K562 (cell line): ENCODE measurements around the gene PDE6C. TPM values are rescaled to one million over a fixed set of nuclear protein-coding genes. Genes with fewer than 3 reads are reported as not detected.

Source experiments
- ATAC-seq: fragments of 200-7000 bp; cut with Tn5 transposase; 3 replicates; pipeline ENCODE4 v1.9.1; 2020; ENCODE audit warnings: moderate library complexity
- BruUV-seq: library from RNA; stranded (reverse); fragments of 400-500 nt; replicated peaks from 2 replicates; lab custom pipeline; 2021; lab: Mats Ljungman, UMichigan
- CTCF ChIA-PET: fragments of 300-600 bp; formaldehyde crosslinking; extraction: SDS; loops from one replicate; lab custom pipeline; 2021; ENCODE audit warnings: low intra/inter-chr PET ratio; lab: Yijun Ruan, JAX
- POLR2A ChIA-PET: fragments of 300-600, 350-650 bp; sonication (Branson Sonifier 250); formaldehyde crosslinking; extraction: SDS; loops from one replicate; lab custom pipeline; 2021; ENCODE audit warnings: antibody characterized with exemption, inconsistent platforms; lab: Yijun Ruan, JAX
- DNase-seq, 4 experiments: peaks; one replicate each; pipeline versions ENCODE4 v3.0.0 to v3.0.0-alpha.2; 2011 to 2018; ENCODE audit warnings: low spot score in 3 of 4, mixed read lengths in 3 of 4; ENCODE audit errors: extremely low read depth in 1 of 4
- FAIRE-seq: peaks from 2 replicates; lab custom pipeline; 2011; peaks lifted over from hg19 to GRCh38; lab: Jason Lieb, UNC
- H2AFZ ChIP-seq: 2 replicates; pipeline ENCODE4 v1.6.0; 2011; ENCODE audit warnings: low read depth, low read length, control low read depth, inconsistent platforms
- H3K27ac ChIP-seq: fragments of 200-600 bp; 3 replicates; pipeline ENCODE4 v1.8.0; 2011; ENCODE audit warnings: low read depth, mild to moderate bottlenecking, control low read depth, inconsistent platforms, low read length, moderate library complexity, mixed read lengths; ENCODE audit errors: extremely low read depth
- H3K27me3 ChIP-seq, 2 experiments: fragments of 300-600 bp in 1 of 2; 2 replicates in 1 of 2; 3 replicates in 1 of 2; pipeline versions ENCODE4 v1.6.0 to v1.8.0; 2011; ENCODE audit warnings: inconsistent platforms in 2 of 2, low read length in 2 of 2, mild to moderate bottlenecking in 1 of 2, mixed read lengths in 1 of 2, moderate library complexity in 1 of 2; ENCODE audit not compliant: control insufficient read depth in 2 of 2, insufficient read depth in 2 of 2
- H3K36me3 ChIP-seq: fragments of 300-600 bp; 3 replicates; pipeline ENCODE4 v1.8.0; 2011; ENCODE audit warnings: mild to moderate bottlenecking, low read length, inconsistent platforms; ENCODE audit not compliant: control insufficient read depth, insufficient read depth
- H3K4me1 ChIP-seq, 2 experiments: fragments of 200-600 bp in 1 of 2; replicated peaks in 1 of 2; 2 replicates in 1 of 2; 3 replicates in 1 of 2; pipeline versions ENCODE4 v1.5.1 to v1.8.0; 2011; ENCODE audit warnings: inconsistent platforms in 2 of 2, low read length in 2 of 2, mild to moderate bottlenecking in 1 of 2, mixed read lengths in 1 of 2, moderate library complexity in 1 of 2; ENCODE audit not compliant: control insufficient read depth in 2 of 2, insufficient read depth in 2 of 2
- H3K4me2 ChIP-seq: 2 replicates; pipeline ENCODE4 v1.6.1; 2011; ENCODE audit warnings: low read length, control low read depth, inconsistent platforms, mixed read lengths; ENCODE audit not compliant: insufficient read depth
- H3K4me3 ChIP-seq: fragments of 200-600 bp; sonication (generic), shearing (Covaris generic); 2 replicates; pipeline ENCODE4 v1.5.1; 2016; ENCODE audit warnings: control low read depth, inconsistent platforms
- H3K79me2 ChIP-seq: fragments of 200-600 bp; 3 replicates; pipeline ENCODE4 v1.8.0; 2011; ENCODE audit warnings: low read length, inconsistent platforms; ENCODE audit not compliant: control insufficient read depth, insufficient read depth
- H3K9ac ChIP-seq, 2 experiments: 2 replicates each; pipeline versions ENCODE4 v1.6.0 to v1.6.1; 2011; ENCODE audit warnings: low read depth in 2 of 2, low read length in 2 of 2, control low read depth in 1 of 2, inconsistent platforms in 1 of 2, mild to moderate bottlenecking in 1 of 2, mixed read lengths in 1 of 2; ENCODE audit not compliant: insufficient read depth in 1 of 2
- H3K9me1 ChIP-seq: one replicate; pipeline ENCODE4 v1.6.0; 2011; ENCODE audit warnings: inconsistent platforms, mild to moderate bottlenecking, low read length, moderate library complexity; ENCODE audit not compliant: control insufficient read depth, insufficient read depth
- H3K9me3 ChIP-seq: replicated peaks from 2 replicates; pipeline ENCODE4 v1.5.1; 2011; ENCODE audit warnings: low read depth, low read length, inconsistent platforms; ENCODE audit not compliant: control insufficient read depth, insufficient read depth
- H4K20me1 ChIP-seq: replicated peaks from 2 replicates; pipeline ENCODE4 v1.6.1; 2011; ENCODE audit warnings: low read length, inconsistent platforms, mixed read lengths; ENCODE audit not compliant: control insufficient read depth, insufficient read depth
- BCLAF1 ChIP-seq, 2 experiments: fragments of 450-650 bp in 1 of 2; IDR thresholded peaks; 2 replicates each; pipeline ENCODE4 v1.6.1; 2011 to 2017; ENCODE audit warnings: low read depth in 2 of 2, antibody characterized with exemption in 1 of 2, borderline replicate concordance in 1 of 2, low read length in 1 of 2, mild to moderate bottlenecking in 1 of 2, mixed read lengths in 1 of 2; ENCODE audit not compliant: control insufficient read depth in 1 of 2
- MTA1 ChIP-seq: fragments of 450-650 bp; IDR thresholded peaks from 2 replicates; pipeline ENCODE4 v1.6.1; 2017; ENCODE audit warnings: borderline replicate concordance
- MTA2 ChIP-seq: fragments of 450-650 bp; IDR thresholded peaks from 2 replicates; pipeline ENCODE4 v1.6.1; 2016; ENCODE audit warnings: low read depth
- NBN ChIP-seq: fragments of 450-650 bp; IDR thresholded peaks from 2 replicates; pipeline ENCODE4 v1.6.1; 2016; ENCODE audit warnings: low read depth, mild to moderate bottlenecking
- SRSF7 ChIP-seq: fragments of 200-400 bp; formaldehyde crosslinking; optimal IDR thresholded peaks from 2 replicates; pipeline ENCODE3; 2017; ENCODE audit warnings: mild to moderate bottlenecking, low read depth, low read length
- STAT5B ChIP-seq: fragments of 250-450 bp; sonication (Bioruptor Pico); IDR thresholded peaks from 2 replicates; pipeline ENCODE4 v1.8.0; 2021; ENCODE audit warnings: mild to moderate bottlenecking, inconsistent platforms
- THAP12 ChIP-seq: fragments of 250-450 bp; sonication (Bioruptor Pico); IDR thresholded peaks from 2 replicates; pipeline ENCODE4 v1.9.0; 2021; ENCODE audit warnings: mild to moderate bottlenecking, inconsistent platforms
- ZNF146 ChIP-seq: IDR thresholded peaks from one replicate; pipeline ENCODE4 v1.6.1; 2018; ENCODE audit warnings: missing compliant biosample characterization; ENCODE audit not compliant: unreplicated experiment
- ZNF3 ChIP-seq: fragments of 250-450 bp; sonication (Bioruptor Pico); IDR thresholded peaks from 2 replicates; pipeline ENCODE4 v1.5.0; 2021; ENCODE audit warnings: mild to moderate bottlenecking, moderate library complexity
- ZNF583 ChIP-seq: fragments of 250-450 bp; sonication (Bioruptor Pico); IDR thresholded peaks from 2 replicates; pipeline ENCODE4 v1.4.0; 2020
- WGBS: fragments of 100-300 bp; shearing (Covaris generic); methylation state at CpG from one replicate; pipeline ENCODE4 v1.1.6; 2016; ENCODE audit warnings: low coverage, mixed read lengths; ENCODE audit not compliant: insufficient coverage; ENCODE audit errors: missing lambda C conversion rate; 5-methylcytosine and 5-hydroxymethylcytosine counted together
- in situ Hi-C: fragments of 300-500 bp; cut with MboI; formaldehyde crosslinking; loops from 4 replicates; pipeline ENCODE4 v1.15.0; 2018; ENCODE audit warnings: inconsistent platforms, mixed read lengths
- intact Hi-C: fragments of 100-400 bp; cut with micrococcal nuclease; formaldehyde crosslinking; loops from 2 replicates; pipeline ENCODE4 v1.14.2; 2022
- polyA plus RNA-seq, 8 experiments: library from polyadenylated mRNA; depleted of rRNA in 4 of 8; stranded (reverse) in 5 of 8; unstranded in 3 of 8; fragments of >200 nt; fragmentation: Nextera tagmentation in 2 of 8; fragmentation: Illumina TruSeq in 1 of 8; extraction: Ambion mirVana in 2 of 8; extraction: Trizol in 1 of 8; gene quantifications; 2 replicates each; pipeline versions ENCODE4 v1.2.1 to v1.2.3, GENCODE V29; 2011 to 2014; ENCODE audit warnings: inconsistent platforms in 1 of 8, missing spikeins in 1 of 8
- total RNA-seq, 7 experiments: library from RNA; depleted of rRNA in 6 of 7; stranded (reverse); fragments of >200 nt in 6 of 7; fragmentation: Illumina TruSeq in 2 of 7; extraction: Trizol in 2 of 7; gene quantifications; 2 replicates each; pipeline versions ENCODE4 v1.2.1 to v1.2.3, GENCODE V29; 2011 to 2021; ENCODE audit warnings: low replicate concordance in 1 of 7

PDE6C gene
- total and polyA plus RNA-seq, 9 of the 15 experiments (the other 6 are each of a cell fraction or from before 2014, with no cell fraction given): not detected

- no peak for DNase-seq
- Histone ChIP-seq H3K4me3 (no peak overlapping the region), H4K20me1 (no peaks in the 10 kb centered on the region), H3K9ac (no peak overlapping the region), H3K27ac (no peak overlapping the region), H3K79me2 (no peaks in the 10 kb centered on the region), H3K36me3 (no peaks in the 10 kb centered on the region), H3K9me1 (no peaks in the 10 kb centered on the region), H3K9me3 (no peaks in the 10 kb centered on the region), H2AFZ (no peak overlapping the region), H3K27me3 (peaks cover 0 to 4% of the 10 kb centered on the region in 2 experiments; a peak in 2 of 5 replicates), H3K4me1 (no peaks in the 10 kb centered on the region; a peak in 1 of 5 replicates), H3K4me2 (no peak overlapping the region)
- ChIA-PET POLR2A (no interaction called here), CTCF (no interaction called here)
- intact Hi-C loops (no loop called here), in situ Hi-C loops (no loop called here)
- ATAC-seq: no peak
- FAIRE-seq: no peak
- BruUV-seq: no TSS peak
- no peak for TF ChIP-seq SRSF7
- TF ChIP-seq ZNF3 (CRISPR knock-in tag): no peak
- no peak for TF ChIP-seq ZNF583
- TF ChIP-seq MTA1: no peak
- no peak for TF ChIP-seq MTA2
- no peak for TF ChIP-seq NBN
- no peak for TF ChIP-seq THAP12
- no peak for TF ChIP-seq BCLAF1 (IDR thresholded peaks at IDR 0.05; ENCODE audit: borderline replicate concordance in 1 of 2, control insufficient read depth in 1 of 2, low read depth in 2 of 2, low read length in 1 of 2)
- no peak for TF ChIP-seq ZNF146 (CRISPR knock-in tag)
- TF ChIP-seq STAT5B (CRISPR knock-in tag): no peak
- 15% methylated on average over 7 of the region's 7 CpGs for WGBS
Measured at GRCh38 chr10:93584445-93584844, 27.9 kb upstream of the PDE6C start.
